NCI-H510A treated with DMSO at 0.1 percent for 48 hours (cell line): ENCODE results near the gene RPUSD3.
A peak's percentile ranks its signal among the peaks of the same experiment; 100 is the strongest.

Experiments used
- DNase-seq: peaks from one replicate; lab custom pipeline; 2025; lab: John Stamatoyannopoulos, UW

Gene RPUSD3

DNA sequence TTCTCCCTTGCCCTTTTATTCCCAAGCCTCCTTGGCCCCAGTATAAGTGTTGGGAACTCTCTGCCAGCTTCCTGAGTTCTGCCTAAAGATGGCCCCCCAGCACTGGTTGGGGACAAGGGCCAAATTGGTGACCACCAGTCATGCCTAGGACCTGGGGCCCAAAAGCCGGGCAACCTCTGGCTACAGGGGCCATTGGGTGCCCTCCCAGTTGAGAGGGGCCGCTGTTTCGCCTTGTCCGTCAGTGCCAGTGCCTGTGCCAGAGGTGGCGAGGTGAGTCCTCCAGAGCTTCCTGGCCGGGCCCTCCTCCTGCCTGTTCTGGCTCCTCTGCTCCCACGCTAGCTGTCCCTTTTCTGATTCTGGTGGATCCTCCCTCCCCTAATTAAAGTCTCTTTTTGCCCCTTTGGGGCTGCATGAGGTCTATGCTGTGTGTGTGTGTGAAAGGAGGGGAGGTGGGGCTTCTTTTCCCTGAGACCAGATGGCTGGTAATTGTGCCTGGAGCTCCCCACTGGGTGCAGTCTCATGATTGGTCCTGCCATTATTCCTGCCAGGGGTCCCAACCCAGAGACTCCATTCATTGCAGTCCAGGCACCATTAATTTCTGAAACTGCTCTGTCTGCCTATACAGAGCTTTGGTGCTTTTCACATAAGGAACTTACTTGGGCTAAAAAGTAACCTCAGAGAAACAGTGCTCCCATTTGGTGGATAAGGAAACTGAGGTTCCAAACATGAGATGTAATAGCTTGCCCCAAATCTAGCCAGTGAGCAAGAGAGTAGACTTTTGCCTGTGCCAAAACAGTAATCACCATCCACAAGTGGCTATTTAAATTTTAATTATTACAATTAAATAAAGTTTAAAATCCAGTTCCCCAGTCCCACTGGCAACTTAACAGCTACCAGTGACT lies 36.9 kb downstream of the RPUSD3 start:
- DNase-seq, result no peak

- no peak for DNase-seq
Measured at GRCh38 chr3:9806137-9806536, 37.7 kb downstream of the RPUSD3 start.

DNA sequence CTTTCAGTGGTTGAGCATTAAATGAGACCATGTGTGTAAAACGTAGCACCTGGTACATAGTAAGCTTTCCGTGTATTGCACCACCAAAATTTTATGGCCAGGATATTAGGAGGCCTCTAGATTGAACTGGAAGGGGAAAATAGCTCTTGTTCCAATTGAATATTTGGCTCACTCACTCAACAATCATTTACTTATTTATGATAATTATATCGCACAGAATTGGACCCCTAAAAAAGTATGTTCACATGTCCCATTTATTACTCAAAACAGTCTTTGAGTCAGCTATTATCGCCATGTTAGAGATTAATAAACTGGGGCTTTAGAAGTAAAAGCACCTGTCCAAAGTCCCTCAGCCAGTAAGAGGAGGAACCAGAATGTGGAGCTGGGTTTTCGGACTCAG lies 38.8 kb downstream of the RPUSD3 start:
- DNase-seq, result no peak

- DNase-seq, result no peak
Measured at GRCh38 chr3:9803494-9803893, 40.3 kb downstream of the RPUSD3 start.

GRCh38 chr3:9800529-9800928 lies 43.3 kb downstream of the RPUSD3 start:
- DNase-seq, result no peak

GRCh38 chr3:9797196-9797945 lies 46.4 kb downstream of the RPUSD3 start:
- no peak for DNase-seq

- no peak for DNase-seq
Measured at GRCh38 chr3:9795207-9795606, 48.6 kb downstream of the RPUSD3 start.

DNA sequence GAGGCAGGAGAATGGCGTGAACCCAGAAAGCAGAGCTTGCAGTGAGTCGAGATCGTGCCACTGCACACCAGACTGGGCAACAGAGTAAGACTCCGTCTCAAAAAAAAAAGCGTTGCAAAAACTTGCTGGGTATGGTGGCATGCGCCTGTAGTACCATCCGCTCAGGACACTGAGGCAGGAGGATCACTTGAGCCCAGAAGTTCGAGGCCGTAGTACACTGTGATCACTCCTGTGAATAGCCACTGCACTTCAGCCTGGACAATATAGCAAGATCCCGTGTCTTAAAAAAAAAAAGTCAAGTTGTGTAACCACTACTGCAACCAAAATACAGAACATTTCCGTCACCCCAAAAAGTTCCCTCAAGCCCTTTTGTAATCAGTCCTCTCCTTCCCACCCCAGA lies 49.4 kb downstream of the RPUSD3 start:
- no peak for DNase-seq

GRCh38 chr3:9793161-9793781 lies 50.5 kb downstream of the RPUSD3 start:
- no peak for DNase-seq

DNA sequence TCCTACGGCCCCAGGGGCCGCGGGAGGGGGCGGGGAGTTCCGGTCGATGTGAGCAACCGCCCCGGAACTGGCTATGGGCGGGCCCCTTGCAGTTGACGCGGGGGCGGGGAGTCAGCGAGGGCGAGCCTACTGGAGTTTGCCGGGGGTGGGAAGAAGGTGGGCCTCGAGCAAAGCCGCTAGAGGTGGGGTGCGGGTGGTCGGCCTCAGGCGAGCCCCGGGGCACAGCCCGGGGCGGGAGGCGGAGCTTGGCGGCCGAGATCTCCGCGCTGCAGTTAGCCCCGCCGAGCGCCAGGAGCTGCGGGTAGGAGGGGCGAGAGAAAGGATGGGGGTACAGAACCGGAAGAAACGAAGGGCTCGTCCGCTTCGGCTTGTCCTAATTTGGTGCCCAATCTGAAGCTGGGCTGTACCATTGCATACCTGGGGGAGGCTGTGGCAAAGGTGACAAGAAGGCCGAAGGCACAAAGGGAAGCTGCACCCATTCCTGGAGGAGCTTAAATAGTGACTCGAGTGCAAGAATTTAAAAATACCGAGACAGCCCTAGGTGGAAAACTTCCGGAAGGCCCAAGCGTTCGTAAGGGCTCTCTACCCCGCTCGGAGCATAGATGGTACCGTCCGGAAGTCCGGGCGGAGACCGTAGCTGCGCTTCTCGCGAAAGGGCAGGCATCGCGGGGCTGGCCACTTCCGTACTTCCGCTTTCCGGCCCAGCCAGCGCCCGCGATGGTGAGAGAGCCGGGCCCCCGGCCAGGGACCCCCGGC lies 51.2 kb downstream of the RPUSD3 start, which contains the start of the genes ARPC4 and TADA3:
TSS of gene ARPC4 (plus strand) at position 678 of the 756 bp plus-strand sequence. CDS start at position 718, 40 bp downstream.
TSS of gene TADA3 (minus strand) at position 69 of the 756 bp plus-strand sequence. CDS start 1,007 bp downstream, outside the sequence.
- DNase-seq, result peak; percentile 74

GRCh38 chr3:9791790-9792404 lies 51.9 kb downstream of the RPUSD3 start:
- no peak for DNase-seq

- no peak for DNase-seq
Measured at GRCh38 chr3:9791127-9791526, 52.7 kb downstream of the RPUSD3 start.
